Heart left ventricle (tissue), 16 donors: ENCODE data around the gene TNNT1. TPM values are rescaled to one million over a fixed set of nuclear protein-coding genes. Genes with fewer than 3 reads are reported as not detected.

Source experiments
- ATAC-seq, 4 donors: fragments of 200-7000 bp; cut with Tn5 transposase; one replicate each; pipeline ENCODE4 v1.9.1; 2020 to 2022; ENCODE audit warnings: moderate library complexity in 4 of 4, mild to moderate bottlenecking in 3 of 4, moderate number of reproducible peaks in 1 of 4
- DNase-seq, 5 donors: peaks; one replicate each; pipeline ENCODE4 v3.0.0-alpha.2; 2020
- H3K27ac ChIP-seq, 12 donors: fragments of 200-600 bp; sonication (generic) in 4 of 12; one replicate each; pipeline versions ENCODE4 v1.5.0 to v1.8.0; 2016 to 2022; ENCODE audit warnings: mild to moderate bottlenecking in 2 of 12
- H3K27me3 ChIP-seq, 9 donors: fragments of 200-600 bp; sonication (generic) in 2 of 9; one replicate each; pipeline versions ENCODE4 v1.5.1 to v1.8.0; 2016 to 2022; ENCODE audit warnings: mild to moderate bottlenecking in 3 of 9
- H3K36me3 ChIP-seq, 9 donors: fragments of 200-600 bp; sonication (generic) in 2 of 9; one replicate each; pipeline versions ENCODE4 v1.5.0 to v1.8.0; 2018 to 2022; ENCODE audit warnings: mild to moderate bottlenecking in 2 of 9
- H3K4me1 ChIP-seq, 12 donors: fragments of 200-600 bp; sonication (generic) in 4 of 12; one replicate each; pipeline versions ENCODE4 v1.5.0 to v1.8.0; 2016 to 2022; ENCODE audit warnings: mild to moderate bottlenecking in 3 of 12
- H3K4me3 ChIP-seq, 12 donors: fragments of 200-600 bp; sonication (generic) in 4 of 12; one replicate each; pipeline versions ENCODE4 v1.5.0 to v1.8.0; 2017 to 2022; ENCODE audit warnings: mild to moderate bottlenecking in 9 of 12, moderate library complexity in 4 of 12
- H3K9me3 ChIP-seq, 12 donors: fragments of 200-600 bp; sonication (generic) in 4 of 12; one replicate each; pipeline versions ENCODE4 v1.5.0 to v1.8.0; 2016 to 2022; ENCODE audit warnings: mild to moderate bottlenecking in 1 of 12
- CTCF ChIP-seq, 12 donors: fragments of 200-600 bp; sonication (generic) in 4 of 12; IDR thresholded peaks; one replicate each; pipeline versions ENCODE4 v1.5.0 to v1.8.0; 2018 to 2022; ENCODE audit warnings: antibody characterized with exemption in 12 of 12, mild to moderate bottlenecking in 5 of 12
- POLR2A ChIP-seq, 2 donors: fragments of 450-650 bp; IDR thresholded peaks; one replicate each; pipeline ENCODE4 v1.6.1; 2017; ENCODE audit warnings: antibody characterized with exemption in 2 of 2, mild to moderate bottlenecking in 2 of 2, moderate library complexity in 2 of 2
- WGBS, 4 donors: extraction: QIAGEN DNeasy Blood & Tissue Kit in 2 of 4; methylation state at CpG; one replicate each; pipeline versions ENCODE4 v1.1.5 to v1.1.7; 2013 to 2018; 5-methylcytosine and 5-hydroxymethylcytosine counted together
- intact Hi-C, 10 donors: fragments of 100-400 bp; cut with DNase I; formaldehyde crosslinking; loops; one replicate each; pipeline versions ENCODE4 v1.11.1 to v1.14.2; 2022
- polyA plus RNA-seq, 2 donors: library from polyadenylated mRNA; stranded (reverse); fragments of 200-250 nt; gene quantifications; one replicate each; pipeline ENCODE4 v1.2.3, GENCODE V29; 2013
- total RNA-seq, 9 donors: library from RNA; depleted of rRNA in 2 of 9; stranded (reverse); fragments of >200 nt in 2 of 9; fragmentation: NEBNext Ultra II Directional in 3 of 9; extraction: Animal tissue kit (Norgen Biotek cat#: 25700) in 3 of 9; gene quantifications; one replicate each; pipeline versions ENCODE4 v1.1.0 to v1.2.4, GENCODE V29; 2016 to 2023
- donor health status: ischemic (EF 13 %, LVEDD 7.1; RV severe dilation, severe dysfunction).
- donor health status: healthy with polysubstance abuse.
- donor health status: DM: no; HTN: yes; CAD: no.
- donor health status: DM: no; HTN: no; CAD: no.
- donor health status: ischemic (EF 25% LVEDD 6.9; RV normal size, moderate dysfunction).
- donor health status: ischemic (EF 25% LVEDD 5.7; RV mildly dilated, moderate dysfunction).
- donor health status: healthy.
- donor health status: DM: yes; HTN: yes; CAD: no.
- donor health status: ischemic (EF 35%, LVEDD 5.7; RV mildly dilated, moderate dysfunction).
- donor health status: nonischemic (EF 11% LVEDD 7.7; RV severe dilation, severe dysfunction).
- donor health status: DM: yes; HTN: yes; CAD: no.
- donor health status: PGD.
- donor health status: ischemic (EF 29% LVEDD 5.4; RV normal size, mild dysfunction).
- donor health status: nonischemic (EF 23%, LVEDD 6.1; RV moderate dilation, normal function).

TNNT1 gene
- total and polyA plus RNA-seq, 11 donors = 18.7 to 264 (median 58.6) TPM

GRCh38 chr19:55169136-55169535 is 20.1 kb upstream of the TNNT1 start:
- Histone ChIP-seq H3K4me3 (no peak overlapping the region), H3K27me3 (peaks cover 27 to 89% (median 61%) of the 10 kb centered on the region in 9 donors), H3K36me3 (peaks cover 0 to 11% (median 0%) of the 10 kb centered on the region in 9 donors), H3K4me1 (peaks cover 0 to 26% (median 13%) of the 10 kb centered on the region in 12 donors), H3K27ac (no peak overlapping the region), H3K9me3 (no peaks in the 10 kb centered on the region)
- intact Hi-C loops = no loop called here
- DNase-seq (no peak), ATAC-seq (no peak)
- 65 to 68% (median 65%) methylated on average over 4 of the region's 4 CpGs for WGBS, 4 donors
- no peak for TF ChIP-seq POLR2A (IDR thresholded peaks at IDR 0.05)
- no peak for TF ChIP-seq CTCF (IDR thresholded peaks at IDR 0.05)

DNA sequence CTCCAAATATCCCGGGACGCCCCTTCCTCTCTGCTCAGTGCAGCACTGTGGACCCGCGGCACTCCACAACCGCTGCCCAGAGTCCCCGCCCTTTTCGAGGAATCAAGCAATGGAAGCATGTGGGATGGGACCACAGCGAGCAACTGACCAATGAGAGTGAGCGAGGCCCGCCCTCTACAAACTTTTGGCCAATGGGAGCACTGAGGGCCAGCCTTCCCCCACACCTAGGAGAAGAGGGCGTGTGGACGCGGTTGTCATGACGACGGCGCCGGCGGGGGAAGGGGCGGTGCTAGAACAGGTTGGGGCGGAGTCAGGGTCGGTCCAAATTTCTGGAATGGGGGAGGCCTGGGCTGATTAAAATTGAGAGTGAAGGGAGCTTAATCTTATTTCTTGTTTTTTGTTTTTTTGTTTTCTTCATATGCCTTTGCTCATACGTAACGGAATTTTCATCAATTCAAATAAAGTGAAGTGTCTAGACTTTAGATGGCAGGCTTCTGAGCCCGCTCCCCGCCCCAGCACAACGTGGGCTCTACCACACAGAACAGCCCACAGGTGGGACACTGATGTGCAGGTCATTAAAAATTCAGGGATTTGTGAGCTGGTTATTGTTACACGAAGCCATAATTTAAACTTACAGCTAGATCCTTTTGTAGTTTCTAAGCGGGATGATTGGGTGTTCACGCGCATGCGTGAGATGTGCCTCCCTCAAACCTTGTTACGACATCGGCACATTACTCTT is 17.7 kb upstream of the TNNT1 start, which contains the start of gene DNAAF3:
Gene DNAAF3, minus strand, starts transcription at position 84 of the 739 bp plus-strand sequence. CDS start 200 bp downstream, outside the sequence.
- ATAC-seq = peak; percentile 98 to 99 (median 98)

DNA sequence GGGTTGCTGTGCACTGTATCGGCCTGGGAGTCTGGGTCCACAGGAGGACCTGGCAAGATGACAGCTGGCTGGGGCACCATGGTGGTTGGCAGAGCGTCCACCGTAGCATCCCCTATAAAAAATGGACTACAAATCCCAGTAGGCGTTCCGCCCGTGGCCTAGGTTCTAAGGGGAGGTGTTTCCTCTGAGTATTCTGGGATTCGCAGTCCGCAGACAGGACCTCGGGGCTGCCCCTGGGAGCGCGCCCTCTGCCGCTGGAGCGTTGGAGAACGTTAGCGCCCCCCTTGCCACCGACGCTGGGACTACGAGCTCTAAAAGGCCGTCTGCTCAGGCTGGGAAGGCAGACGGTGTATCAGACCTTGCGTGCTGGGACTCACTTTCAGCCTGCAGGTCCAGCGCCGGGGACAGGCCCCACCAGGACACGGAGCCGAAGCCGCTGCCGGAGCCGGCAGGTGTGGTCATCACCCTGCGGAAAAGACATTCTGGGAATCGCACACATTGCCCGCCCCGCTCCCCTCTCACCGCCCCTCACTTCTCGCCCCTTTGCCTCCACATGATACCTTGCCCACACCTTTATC is 17.0 kb upstream of the TNNT1 start:
- intact Hi-C loops = no loop called here
- H3K4me1 ChIP-seq = peaks cover 0 to 21% (median 9%) of the 10 kb centered on the region in 12 donors
- DNase-seq = peak; percentile 72 to 82 (median 74)
- H3K27me3 ChIP-seq = peaks cover 5 to 87% (median 48%) of the 10 kb centered on the region in 9 donors
- H3K36me3 ChIP-seq = peaks cover 0 to 23% (median 0%) of the 10 kb centered on the region in 9 donors
- 0 to 3% (median 1%) methylated on average over 15 to 34 of the region's 34 CpGs for WGBS, 4 donors
- H3K27ac ChIP-seq = no peak overlapping the region
- no peaks in the 10 kb centered on the region for H3K9me3 ChIP-seq
- TF ChIP-seq CTCF (IDR thresholded peaks at IDR 0.05) (peak; percentile 10 to 63 (median 46)), POLR2A (IDR thresholded peaks at IDR 0.05) (no peak)
- peak overlapping the region in 11 of 12 donors; percentile 16 to 59 (median 46) for H3K4me3 ChIP-seq
- ATAC-seq = peak; percentile 74 to 87 (median 84)

More for the DNA sequence above, 17.7 kb upstream of the TNNT1 start, which contains the start of gene DNAAF3:
- DNase-seq = peak; percentile 93 to 97 (median 94)
- Histone ChIP-seq H3K9me3 (no peaks in the 10 kb centered on the region), H3K27ac (peak within 1 kb of the TSS in 3 of 12 donors; percentile 5 to 24 (median 22)), H3K27me3 (peaks cover 7 to 85% (median 48%) of the 10 kb centered on the region in 9 donors), H3K36me3 (peaks cover 0 to 23% (median 0%) of the 10 kb centered on the region in 9 donors), H3K4me1 (peaks cover 0 to 19% (median 7%) of the 10 kb centered on the region in 12 donors), H3K4me3 (peak within 1 kb of the TSS in 11 of 12 donors; percentile 16 to 59 (median 46))
- WGBS, 4 donors = 1 to 5% (median 2%) methylated on average over 32 to 33 of the region's 33 CpGs
- intact Hi-C loops = no loop called here
- no peak for TF ChIP-seq CTCF (IDR thresholded peaks at IDR 0.05)
- TF ChIP-seq POLR2A (IDR thresholded peaks at IDR 0.05) = peak in 1 of 2 donors; percentile 18
